GM23248 (cell line): ENCODE data around the gene PGAP2.

ENCODE experiments used
- EZH2 ChIP-seq: fragments of 200-600 bp; sonication (generic); IDR thresholded peaks from 2 replicates; pipeline ENCODE4 v1.6.1; 2018; ENCODE audit warnings: antibody characterized with exemption, mild to moderate bottlenecking; ENCODE audit not compliant: insufficient read depth, poor library complexity, severe bottlenecking
- EZH2phosphoT487 ChIP-seq: fragments of 200-600 bp; sonication (generic); IDR thresholded peaks from 2 replicates; pipeline ENCODE4 v1.6.1; 2018; ENCODE audit warnings: antibody characterized with exemption, moderate library complexity, mild to moderate bottlenecking, low read depth; ENCODE audit not compliant: insufficient read depth

DNA sequence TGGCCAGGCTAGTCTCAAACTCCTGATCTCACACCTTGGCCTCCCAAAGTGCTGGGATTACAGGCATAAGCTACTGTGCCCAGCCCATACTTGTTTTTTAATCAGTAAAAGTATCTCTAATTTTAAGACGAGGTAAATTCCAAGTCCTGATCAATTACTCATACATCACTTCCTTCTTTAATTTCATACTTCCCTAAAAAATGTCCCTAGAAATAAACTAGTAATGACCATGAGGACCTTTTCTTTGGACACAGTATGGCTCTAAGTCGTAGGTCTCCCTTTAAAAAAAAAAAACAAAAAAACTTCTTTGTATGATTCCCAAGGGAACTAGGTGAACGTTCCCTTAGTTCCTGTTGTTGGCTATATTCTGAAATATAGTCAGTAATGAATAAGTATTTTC is 40.8 kb upstream of the PGAP2 start:
- TF ChIP-seq EZH2: no peak
- TF ChIP-seq EZH2phosphoT487: no peak
